GM06990 (cell line): ENCODE data around the gene NPIPB13.
"Not testable (repeated sequence)": the region's sequence is repeated elsewhere in the genome, so short reads cannot be mapped to it uniquely, and the experiment has no call there.

ENCODE experiments used
- DNase-seq: peaks from one replicate; pipeline ENCODE4 v3.0.0-alpha.2; 2011; ENCODE audit not compliant: insufficient read length; ENCODE audit errors: extremely low read depth
- H3K27me3 ChIP-seq: replicated peaks from 2 replicates; pipeline ENCODE4 v1.6.0; 2011; ENCODE audit warnings: low read length; ENCODE audit not compliant: control insufficient read depth, insufficient read depth
- H3K36me3 ChIP-seq: 2 replicates; pipeline ENCODE4 v1.5.1; 2011; ENCODE audit warnings: low read length; ENCODE audit not compliant: control insufficient read depth, insufficient read depth
- H3K4me3 ChIP-seq: replicated peaks from 2 replicates; pipeline ENCODE4 v1.5.1; 2011; ENCODE audit warnings: low read depth, mild to moderate bottlenecking, control low read depth, low read length

The NPIPB13 gene

GRCh38 chr16:30248379-30248778, at the start of gene NPIPB13:
NPIPB13 (minus strand) TSS chr16:30248479; CDS start chr16:30245573, 2,906 bp downstream.
- H3K36me3 ChIP-seq, DNase-seq, H3K27me3 ChIP-seq, H3K4me3 ChIP-seq: not testable (repeated sequence)

- H3K27me3 ChIP-seq, H3K4me3 ChIP-seq, H3K36me3 ChIP-seq, DNase-seq: not testable (repeated sequence)
Measured at GRCh38 chr16:30282357-30282756, 34.1 kb upstream of the NPIPB13 start.

- H3K4me3 ChIP-seq, H3K36me3 ChIP-seq: not testable (repeated sequence)
Measured at GRCh38 chr16:30278523-30278922, 30.2 kb upstream of the NPIPB13 start.

GRCh38 chr16:30217082-30217481, 31.2 kb downstream of the NPIPB13 start:
- H3K36me3 ChIP-seq, DNase-seq, H3K27me3 ChIP-seq, H3K4me3 ChIP-seq: not testable (repeated sequence)

More at GRCh38 chr16:30278523-30278922, 30.2 kb upstream of the NPIPB13 start:
- H3K27me3 ChIP-seq, DNase-seq: not testable (repeated sequence)

- not testable (repeated sequence) for H3K36me3 ChIP-seq, H3K4me3 ChIP-seq, DNase-seq, H3K27me3 ChIP-seq
Measured at GRCh38 chr16:30211414-30211813, 36.9 kb downstream of the NPIPB13 start.

- not testable (repeated sequence) for H3K4me3 ChIP-seq, H3K27me3 ChIP-seq, H3K36me3 ChIP-seq, DNase-seq
Measured at GRCh38 chr16:30209032-30209431, 39.2 kb downstream of the NPIPB13 start.

- DNase-seq, H3K4me3 ChIP-seq, H3K27me3 ChIP-seq, H3K36me3 ChIP-seq: not testable (repeated sequence)
Measured at GRCh38 chr16:30207063-30207704, 41.1 kb downstream of the NPIPB13 start.

- not testable (repeated sequence) for DNase-seq, H3K36me3 ChIP-seq, H3K4me3 ChIP-seq, H3K27me3 ChIP-seq
Measured at GRCh38 chr16:30206252-30206651, 42.0 kb downstream of the NPIPB13 start.

- not testable (repeated sequence) for H3K36me3 ChIP-seq, H3K27me3 ChIP-seq, DNase-seq
- peak overlapping the region; percentile 46 for H3K4me3 ChIP-seq
Measured at GRCh38 chr16:30205541-30206236, 42.6 kb downstream of the NPIPB13 start.

- not testable (repeated sequence) for H3K4me3 ChIP-seq, H3K36me3 ChIP-seq, DNase-seq, H3K27me3 ChIP-seq
Measured at GRCh38 chr16:30199608-30200343, 48.5 kb downstream of the NPIPB13 start.

- H3K4me3 ChIP-seq, DNase-seq, H3K27me3 ChIP-seq, H3K36me3 ChIP-seq: not testable (repeated sequence)
Measured at GRCh38 chr16:30199049-30199448, 49.2 kb downstream of the NPIPB13 start, which contains the start of gene SULT1A3. SULT1A3 (plus strand) TSS chr16:30199255; CDS start chr16:30200729, 1,474 bp downstream.
